Kidney (tissue), 14 donors: Measurements from ENCODE around the gene PRKCQ. TPM values are rescaled to one million over a fixed set of nuclear protein-coding genes. Genes with fewer than 3 reads are reported as not detected.

Source experiments
- DNase-seq, 5 donors: peaks; one replicate each; pipeline ENCODE4 v3.0.0-alpha.2; 2013 to 2020
- FAIRE-seq: peaks from 2 replicates; lab custom pipeline; 2012; peaks lifted over from hg19 to GRCh38; lab: Jason Lieb, UNC
- H3K27ac ChIP-seq, 2 donors: one replicate each; pipeline ENCODE4 v1.7.0; 2013; ENCODE audit warnings: low read depth in 2 of 2, low read length in 2 of 2, inconsistent platforms in 1 of 2
- H3K27me3 ChIP-seq: one replicate; pipeline ENCODE4 v1.7.1; 2013; ENCODE audit warnings: low read length, inconsistent platforms; ENCODE audit not compliant: control insufficient read depth, insufficient read depth
- H3K36me3 ChIP-seq, 3 donors: one replicate each; pipeline versions ENCODE4 v1.7.0 to v1.7.1; 2013; ENCODE audit warnings: low read length in 3 of 3, control low read depth in 1 of 3, inconsistent platforms in 1 of 3; ENCODE audit not compliant: insufficient read depth in 3 of 3, control insufficient read depth in 2 of 3
- H3K4me1 ChIP-seq, 3 donors: one replicate each; pipeline versions ENCODE4 v1.7.0 to v1.7.1; 2013; ENCODE audit warnings: low read length in 3 of 3, inconsistent platforms in 1 of 3, low read depth in 1 of 3; ENCODE audit not compliant: control insufficient read depth in 2 of 3, insufficient read depth in 2 of 3
- H3K4me3 ChIP-seq, 3 donors: one replicate each; pipeline versions ENCODE4 v1.7.0 to v1.8.1; 2013; ENCODE audit warnings: low read length in 3 of 3, control low read depth in 1 of 3, inconsistent platforms in 1 of 3
- H3K9ac ChIP-seq, 3 donors: one replicate each; pipeline versions ENCODE4 v1.7.0 to v1.7.1; 2013; ENCODE audit warnings: low read length in 3 of 3, control low read depth in 1 of 3, inconsistent platforms in 1 of 3
- H3K9me3 ChIP-seq, 3 donors: one replicate each; pipeline versions ENCODE4 v1.7.0 to v1.7.1; 2013; ENCODE audit warnings: low read length in 3 of 3, control low read depth in 1 of 3, inconsistent platforms in 1 of 3; ENCODE audit not compliant: control insufficient read depth in 2 of 3, insufficient read depth in 1 of 3
- CTCF ChIP-seq: IDR thresholded peaks from 3 replicates; pipeline ENCODE4 v1.5.1; 2012; ENCODE audit warnings: mild to moderate bottlenecking, moderate library complexity, borderline replicate concordance; ENCODE audit not compliant: insufficient read depth; ENCODE audit errors: extremely low read depth
- intact Hi-C: fragments of 100-400 bp; cut with DNase I; formaldehyde crosslinking; loops from one replicate; pipeline ENCODE4 v1.11.1; 2022
- polyA plus RNA-seq: library from polyadenylated mRNA; stranded (reverse); fragments of 350-450 nt; fragmentation: Illumina TruSeq; extraction: RNeasy Lipid Tissue Mini Kit (QIAGEN cat#74804); gene quantifications from one replicate; pipeline ENCODE4 v1.2.3, GENCODE V29; 2014; ENCODE audit warnings: low read depth, low replicate concordance; ENCODE audit not compliant: insufficient read depth
- total RNA-seq: library from RNA; stranded (reverse); fragmentation: NEBNext Ultra II Directional; extraction: Animal tissue kit (Norgen Biotek cat#: 25700); gene quantifications from one replicate; pipeline ENCODE4 v1.2.1, GENCODE V29; 2021
- donor health status: control.
- donor health status: control.
- donor health status: control.
- donor health status: control.
- donor health status: control.
- donor health status: DM: yes; HTN: yes; CAD: no.
- donor health status: Normal renal cell carcinoma (clear cell type).

PRKCQ gene
- total and polyA plus RNA-seq, 2 donors from 2014 or later, result 6.1 to 17.5 TPM

DNA sequence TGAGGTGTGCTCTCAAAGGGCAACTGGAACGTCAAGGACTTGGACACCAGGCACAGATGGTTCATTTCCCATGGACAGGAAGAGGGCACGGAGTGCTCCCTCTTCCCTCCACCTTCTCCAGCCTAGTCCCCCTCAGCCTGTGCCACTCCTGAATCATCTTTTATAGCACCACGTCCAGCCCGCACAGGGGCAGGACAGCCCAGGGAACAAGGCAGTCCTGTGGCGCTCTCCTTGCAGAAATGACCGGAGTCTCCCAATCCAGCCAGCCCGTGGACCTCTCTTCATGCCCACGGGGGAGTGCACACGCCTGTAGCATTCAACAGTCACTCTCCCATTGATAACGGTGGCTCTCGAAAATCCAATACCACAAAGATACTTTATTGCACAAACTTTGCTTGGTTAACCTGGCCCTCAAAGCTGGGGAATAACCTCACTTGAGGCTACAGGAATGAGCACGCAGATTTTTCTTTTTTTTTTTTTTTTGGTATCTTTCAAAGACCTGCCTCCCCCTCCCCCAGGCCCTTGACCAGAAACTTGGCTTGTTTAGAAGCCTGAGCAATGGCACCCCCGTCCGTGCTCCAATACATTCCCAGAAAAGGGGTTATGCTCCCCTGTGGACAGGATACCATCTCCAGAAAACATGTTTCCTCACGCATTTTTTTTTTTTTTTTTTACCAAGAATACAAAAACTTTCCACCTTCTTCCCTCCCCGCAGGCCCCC lies 733 bp downstream of the PRKCQ start:
- intact Hi-C loops, result no loop called here
- DNase-seq (peak in 4 of 5 donors; percentile 20 to 48 (median 46)), FAIRE-seq (no peak)
- Histone ChIP-seq H3K9me3 (no peaks in the 10 kb centered on the region), H3K27ac (peak overlapping the region in 1 of 2 donors; percentile 51), H3K27me3 (peaks cover 2% of the 10 kb centered on the region), H3K9ac (peak overlapping the region in 1 of 3 donors; percentile 7), H3K36me3 (no peaks in the 10 kb centered on the region), H3K4me1 (peaks cover 0 to 3% (median 0%) of the 10 kb centered on the region in 3 donors), H3K4me3 (peak overlapping the region; percentile 36 to 42 (median 36))
- no peak for TF ChIP-seq CTCF

- Histone ChIP-seq H3K4me1 (peaks cover 0 to 4% (median 0%) of the 10 kb centered on the region in 3 donors), H3K27ac (peak overlapping the region in 1 of 2 donors; percentile 51), H3K4me3 (peak overlapping the region in 2 of 3 donors; percentile 36 to 42), H3K36me3 (no peaks in the 10 kb centered on the region), H3K27me3 (peaks cover 2% of the 10 kb centered on the region), H3K9ac (peak overlapping the region in 1 of 3 donors; percentile 7), H3K9me3 (no peaks in the 10 kb centered on the region)
- intact Hi-C loops, result no loop called here
- FAIRE-seq, result no peak
- TF ChIP-seq CTCF, result no peak
- DNase-seq, result no peak
These were observed 1.3 kb downstream of the PRKCQ start for GRCh38 chr10:6578795-6579182.

DNA sequence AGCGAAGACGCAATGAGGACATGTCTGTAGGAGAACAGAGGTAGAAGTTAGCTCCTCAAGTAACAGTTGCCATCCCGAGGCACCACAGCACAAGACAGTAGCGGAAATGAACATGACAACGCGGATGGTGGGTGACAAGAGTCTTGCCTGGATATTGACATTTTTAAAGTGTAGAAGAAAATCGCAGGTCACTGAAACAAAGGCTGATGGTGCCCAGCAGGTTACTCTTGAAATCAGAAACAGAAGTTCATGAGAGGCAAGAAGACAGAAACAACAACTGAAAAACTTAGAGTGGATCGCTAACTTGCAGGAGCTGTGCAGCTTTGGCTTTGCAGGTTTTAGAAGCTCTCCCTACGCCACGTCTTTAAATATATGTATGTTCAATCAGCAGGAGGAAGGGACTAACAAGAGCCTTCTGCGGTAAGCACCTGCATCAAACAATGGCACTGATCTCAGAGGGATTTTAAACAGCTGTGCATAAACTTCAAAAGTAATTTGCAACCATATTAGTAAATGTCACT lies 1.8 kb downstream of the PRKCQ start:
- intact Hi-C loops, result no loop called here
- Histone ChIP-seq H3K27ac (no peak overlapping the region), H3K4me1 (peaks cover 0 to 4% (median 0%) of the 10 kb centered on the region in 3 donors), H3K27me3 (peaks cover 2% of the 10 kb centered on the region), H3K4me3 (peak overlapping the region in 1 of 3 donors; percentile 36), H3K9me3 (no peaks in the 10 kb centered on the region), H3K36me3 (no peaks in the 10 kb centered on the region), H3K9ac (peak overlapping the region in 1 of 3 donors; percentile 26)
- FAIRE-seq, result no peak
- no peak for DNase-seq
- no peak for TF ChIP-seq CTCF
